Measurements from ENCODE around the gene NQO2.

The NQO2 gene

GRCh38 chr6:3037638-3038365, 38.1 kb downstream of the NQO2 start:
- TF ChIP-seq REST (IDR thresholded peaks at IDR 0.05; ENCODE audit: insufficient read depth in 1 of 2, low read depth in 2 of 2, low read length in 2 of 2) (no peak), SIN3A (IDR thresholded peaks at IDR 0.05; ENCODE audit: borderline replicate concordance, insufficient read depth, low read length) (no peak), POLR2AphosphoS5 (IDR thresholded peaks at IDR 0.05; ENCODE audit: low read depth, low read length) (no peak), TAF1 (IDR thresholded peaks at IDR 0.05; ENCODE audit: borderline replicate concordance, insufficient read depth, low read length) (no peak), FOXP2 (optimal IDR thresholded peaks at IDR 0.05; ENCODE audit: borderline replicate concordance, extremely low read depth, extremely low read length, insufficient read depth) (no peak)

DNA sequence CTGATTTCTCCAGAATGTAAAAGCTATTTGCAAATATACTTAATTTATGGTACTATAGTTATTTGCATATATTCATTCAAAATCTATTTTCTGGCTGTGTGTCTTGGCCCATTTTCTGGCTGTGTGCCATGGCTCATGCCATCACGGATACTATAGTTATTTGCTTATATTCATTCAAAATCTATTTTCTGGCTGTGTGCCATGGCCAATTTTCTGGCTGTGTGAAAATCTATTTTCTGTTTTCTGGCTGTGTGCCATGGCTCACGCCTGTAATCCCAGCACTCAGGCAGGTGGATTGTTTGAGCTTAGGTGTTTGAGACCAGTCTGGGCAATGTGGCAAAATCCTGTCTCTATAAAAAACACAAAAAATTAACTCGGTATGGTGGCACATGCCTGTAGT, 39.7 kb downstream of the NQO2 start:
- TF ChIP-seq FOXP2 (optimal IDR thresholded peaks at IDR 0.05; ENCODE audit: borderline replicate concordance, extremely low read depth, extremely low read length, insufficient read depth) (no peak), SIN3A (IDR thresholded peaks at IDR 0.05; ENCODE audit: borderline replicate concordance, insufficient read depth, low read length) (no peak), REST (IDR thresholded peaks at IDR 0.05; ENCODE audit: insufficient read depth in 1 of 2, low read depth in 2 of 2, low read length in 2 of 2) (no peak), TAF1 (IDR thresholded peaks at IDR 0.05; ENCODE audit: borderline replicate concordance, insufficient read depth, low read length) (no peak), POLR2AphosphoS5 (IDR thresholded peaks at IDR 0.05; ENCODE audit: low read depth, low read length) (no peak)

GRCh38 chr6:3041147-3041546, 41.5 kb downstream of the NQO2 start:
- no peak for TF ChIP-seq FOXP2 (optimal IDR thresholded peaks at IDR 0.05; ENCODE audit: borderline replicate concordance, extremely low read depth, extremely low read length, insufficient read depth)
- TF ChIP-seq POLR2AphosphoS5 (IDR thresholded peaks at IDR 0.05; ENCODE audit: low read depth, low read length) = no peak
- TF ChIP-seq REST (IDR thresholded peaks at IDR 0.05; ENCODE audit: insufficient read depth in 1 of 2, low read depth in 2 of 2, low read length in 2 of 2) = no peak

- TF ChIP-seq FOXP2 (optimal IDR thresholded peaks at IDR 0.05; ENCODE audit: borderline replicate concordance, extremely low read depth, extremely low read length, insufficient read depth) (no peak), POLR2AphosphoS5 (IDR thresholded peaks at IDR 0.05; ENCODE audit: low read depth, low read length) (no peak), TAF1 (IDR thresholded peaks at IDR 0.05; ENCODE audit: borderline replicate concordance, insufficient read depth, low read length) (no peak), REST (IDR thresholded peaks at IDR 0.05; ENCODE audit: insufficient read depth in 1 of 2, low read depth in 2 of 2, low read length in 2 of 2) (no peak), SIN3A (IDR thresholded peaks at IDR 0.05; ENCODE audit: borderline replicate concordance, insufficient read depth, low read length) (no peak)
These were observed 41.9 kb downstream of the NQO2 start for GRCh38 chr6:3041606-3042005.

DNA sequence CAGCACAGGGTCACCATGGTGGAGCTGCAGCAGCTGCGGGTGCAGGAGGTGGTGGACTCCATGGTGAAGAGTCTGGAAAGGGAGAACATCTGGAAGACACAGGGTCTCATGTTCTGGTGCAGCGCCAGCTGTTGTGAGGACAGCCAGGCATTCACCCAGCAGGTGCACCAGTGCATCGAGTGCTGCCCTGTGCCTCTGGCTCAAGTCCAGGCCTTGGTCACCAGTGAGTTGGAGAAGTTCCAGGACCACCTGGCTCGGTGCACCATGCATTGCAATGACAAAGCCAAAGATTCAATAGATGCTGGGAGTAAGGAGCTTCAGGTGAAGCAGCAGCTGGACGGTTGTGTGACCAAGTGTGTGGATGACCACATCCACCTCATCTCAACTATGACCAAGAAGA, 45.7 kb downstream of the NQO2 start:
- TF ChIP-seq POLR2AphosphoS5 (IDR thresholded peaks at IDR 0.05; ENCODE audit: low read depth, low read length) = no peak
- no peak for TF ChIP-seq TAF1 (IDR thresholded peaks at IDR 0.05; ENCODE audit: borderline replicate concordance, insufficient read depth, low read length)
- TF ChIP-seq REST (IDR thresholded peaks at IDR 0.05; ENCODE audit: insufficient read depth in 1 of 2, low read depth in 2 of 2, low read length in 2 of 2) = no peak
- no peak for TF ChIP-seq SIN3A (IDR thresholded peaks at IDR 0.05; ENCODE audit: borderline replicate concordance, insufficient read depth, low read length)
- TF ChIP-seq FOXP2 (optimal IDR thresholded peaks at IDR 0.05; ENCODE audit: borderline replicate concordance, extremely low read depth, extremely low read length, insufficient read depth) = no peak

All from PFSK-1 (cell line).